GM18858 (cell line): ENCODE measurements around the gene PHACTR4.
"Not testable (repeated sequence)": the region's sequence is repeated elsewhere in the genome, so short reads cannot be mapped to it uniquely, and the experiment has no call there.

Source experiments
- ATAC-seq: cut with Tn5 transposase; IDR thresholded peaks from one replicate; pipeline ENCODE4 v1.9.1; 2021; ENCODE audit not compliant: unreplicated experiment

Gene PHACTR4

GRCh38 chr1:28482138-28482537, 112.6 kb downstream of the PHACTR4 start:
- ATAC-seq, result no peak

GRCh38 chr1:28482702-28483101, 113.2 kb downstream of the PHACTR4 start:
- no peak for ATAC-seq

- ATAC-seq, result no peak
Observed at GRCh38 chr1:28494737-28495136, 125.2 kb downstream of the PHACTR4 start.

GRCh38 chr1:28499553-28499952, 130.0 kb downstream of the PHACTR4 start:
- ATAC-seq, result no peak

- no peak for ATAC-seq
Observed at GRCh38 chr1:28501925-28502324, 132.4 kb downstream of the PHACTR4 start.

- ATAC-seq, result no peak
Observed at GRCh38 chr1:28503117-28503516, 133.6 kb downstream of the PHACTR4 start.

- peak; percentile 72 for ATAC-seq
Observed at GRCh38 chr1:28505406-28506187, 136.1 kb downstream of the PHACTR4 start, which contains the start of gene RCC1. RCC1 (plus strand) TSS chr1:28506043; CDS start chr1:28529867, 23,824 bp downstream.

GRCh38 chr1:28506907-28507246, 137.3 kb downstream of the PHACTR4 start:
- no peak for ATAC-seq

GRCh38 chr1:28507247-28507645, 137.7 kb downstream of the PHACTR4 start:
- ATAC-seq, result no peak

- no peak for ATAC-seq
Observed at GRCh38 chr1:28507646-28508434, 138.3 kb downstream of the PHACTR4 start.

GRCh38 chr1:28508435-28508754, 138.9 kb downstream of the PHACTR4 start:
- no peak for ATAC-seq

- no peak for ATAC-seq
Observed at GRCh38 chr1:28509705-28510272, 140.2 kb downstream of the PHACTR4 start.

GRCh38 chr1:28510273-28510969, 140.9 kb downstream of the PHACTR4 start:
- ATAC-seq, result no peak

- ATAC-seq, result no peak
Observed at GRCh38 chr1:28510970-28511440, 141.5 kb downstream of the PHACTR4 start.

- ATAC-seq, result no peak
Observed at GRCh38 chr1:28512058-28512611, 142.6 kb downstream of the PHACTR4 start.

- ATAC-seq, result not testable (repeated sequence)
Observed at GRCh38 chr1:28514445-28514933, 144.9 kb downstream of the PHACTR4 start.

- ATAC-seq, result no peak
Observed at GRCh38 chr1:28516518-28516956, 147.0 kb downstream of the PHACTR4 start.

- ATAC-seq, result no peak
Observed at GRCh38 chr1:28517649-28517999, 148.1 kb downstream of the PHACTR4 start.

GRCh38 chr1:28518000-28518744, 148.6 kb downstream of the PHACTR4 start:
- peak; percentile 79 for ATAC-seq

- no peak for ATAC-seq
Observed at GRCh38 chr1:28518745-28519341, 149.3 kb downstream of the PHACTR4 start.
